Osteocyte (in vitro differentiated cells): ENCODE measurements around the gene TBCD. TPM values are rescaled to one million over a fixed set of nuclear protein-coding genes. Genes with fewer than 3 reads are reported as not detected.

Source experiments
- DNase-seq: peaks from one replicate; pipeline ENCODE4 v3.0.0; 2021; ENCODE audit warnings: mixed read lengths; ENCODE audit not compliant: unreplicated experiment; ENCODE audit errors: extremely low spot score
- H3K27ac Mint-ChIP-seq: one replicate; pipeline ENCODE4 v1.8.0; 2021; ENCODE audit warnings: mild to moderate bottlenecking, mixed read lengths; ENCODE audit not compliant: unreplicated experiment
- H3K27me3 Mint-ChIP-seq: one replicate; pipeline ENCODE4 v1.8.0; 2021; ENCODE audit warnings: mixed read lengths; ENCODE audit not compliant: unreplicated experiment
- H3K36me3 Mint-ChIP-seq: one replicate; pipeline ENCODE4 v1.8.0; 2021; ENCODE audit warnings: mixed read lengths; ENCODE audit not compliant: unreplicated experiment
- H3K4me1 Mint-ChIP-seq: one replicate; pipeline ENCODE4 v1.8.0; 2021; ENCODE audit warnings: mixed read lengths; ENCODE audit not compliant: unreplicated experiment
- H3K4me3 Mint-ChIP-seq: one replicate; pipeline ENCODE4 v1.8.0; 2021; ENCODE audit warnings: mild to moderate bottlenecking, moderate library complexity, mixed read lengths; ENCODE audit not compliant: unreplicated experiment
- H3K9me3 Mint-ChIP-seq: one replicate; pipeline ENCODE4 v1.8.0; 2021; ENCODE audit warnings: mixed read lengths; ENCODE audit not compliant: unreplicated experiment
- total RNA-seq: library from RNA; stranded (reverse); gene quantifications from 2 replicates; pipeline ENCODE4 v1.2.1, GENCODE V29; 2021
- TF ChIP-seq, protein P1 (sequence below): fragments of 200-600 bp; sonication (generic); IDR thresholded peaks from 2 replicates; pipeline ENCODE4 v1.5.0; 2021; ENCODE audit warnings: antibody characterized with exemption, mild to moderate bottlenecking, moderate library complexity

The TBCD gene
- total RNA-seq, 1 donor from 2014 or later = 74.0 TPM

DNA sequence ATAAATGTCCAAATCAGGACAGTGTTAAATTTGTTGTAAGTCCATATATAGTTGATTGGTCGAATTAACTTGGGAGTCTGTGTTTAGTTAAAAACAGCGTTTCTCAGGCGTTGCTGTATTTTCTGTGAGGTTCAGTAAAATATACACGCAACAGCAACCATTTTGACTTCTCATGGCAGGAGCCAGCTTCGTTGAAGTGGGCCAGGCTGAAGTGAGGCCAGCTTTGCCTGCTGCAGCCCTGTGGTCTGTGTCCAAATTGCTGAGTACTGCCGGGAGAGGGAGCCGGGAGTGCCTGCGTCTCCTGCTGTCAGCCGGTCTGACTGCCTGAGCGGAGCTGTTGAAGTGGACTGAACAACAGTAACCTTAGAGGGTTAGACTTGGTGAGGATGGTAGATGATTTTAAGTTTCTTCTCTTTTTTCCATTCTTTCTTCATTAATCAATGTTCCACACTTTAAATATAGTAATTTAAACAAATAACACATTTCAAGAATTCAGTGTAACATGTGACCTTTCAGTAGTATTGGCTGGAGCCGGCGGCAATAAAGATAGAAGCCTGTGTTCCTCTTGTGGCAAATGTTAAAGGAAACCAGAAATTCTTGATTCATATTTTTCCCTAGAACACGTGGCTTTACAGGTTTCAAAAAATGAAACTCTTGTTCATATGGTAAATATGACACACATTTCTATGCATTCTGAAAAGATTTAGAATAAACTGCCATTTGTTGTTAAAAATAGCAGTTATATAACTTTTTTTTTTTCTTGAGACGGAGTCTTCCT is 124.9 kb downstream of the TBCD start:
- TF ChIP-seq, protein P1, sequence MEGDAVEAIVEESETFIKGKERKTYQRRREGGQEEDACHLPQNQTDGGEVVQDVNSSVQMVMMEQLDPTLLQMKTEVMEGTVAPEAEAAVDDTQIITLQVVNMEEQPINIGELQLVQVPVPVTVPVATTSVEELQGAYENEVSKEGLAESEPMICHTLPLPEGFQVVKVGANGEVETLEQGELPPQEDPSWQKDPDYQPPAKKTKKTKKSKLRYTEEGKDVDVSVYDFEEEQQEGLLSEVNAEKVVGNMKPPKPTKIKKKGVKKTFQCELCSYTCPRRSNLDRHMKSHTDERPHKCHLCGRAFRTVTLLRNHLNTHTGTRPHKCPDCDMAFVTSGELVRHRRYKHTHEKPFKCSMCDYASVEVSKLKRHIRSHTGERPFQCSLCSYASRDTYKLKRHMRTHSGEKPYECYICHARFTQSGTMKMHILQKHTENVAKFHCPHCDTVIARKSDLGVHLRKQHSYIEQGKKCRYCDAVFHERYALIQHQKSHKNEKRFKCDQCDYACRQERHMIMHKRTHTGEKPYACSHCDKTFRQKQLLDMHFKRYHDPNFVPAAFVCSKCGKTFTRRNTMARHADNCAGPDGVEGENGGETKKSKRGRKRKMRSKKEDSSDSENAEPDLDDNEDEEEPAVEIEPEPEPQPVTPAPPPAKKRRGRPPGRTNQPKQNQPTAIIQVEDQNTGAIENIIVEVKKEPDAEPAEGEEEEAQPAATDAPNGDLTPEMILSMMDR = peak; percentile 68
- no peak for DNase-seq
- H3K36me3 Mint-ChIP-seq = peaks cover 10% of the 10 kb centered on the region
- H3K27me3 Mint-ChIP-seq = no peaks in the 10 kb centered on the region
- peaks cover 22% of the 10 kb centered on the region for H3K4me1 Mint-ChIP-seq
- H3K9me3 Mint-ChIP-seq = no peaks in the 10 kb centered on the region
- no peak overlapping the region for H3K27ac Mint-ChIP-seq
- no peak overlapping the region for H3K4me3 Mint-ChIP-seq

DNA sequence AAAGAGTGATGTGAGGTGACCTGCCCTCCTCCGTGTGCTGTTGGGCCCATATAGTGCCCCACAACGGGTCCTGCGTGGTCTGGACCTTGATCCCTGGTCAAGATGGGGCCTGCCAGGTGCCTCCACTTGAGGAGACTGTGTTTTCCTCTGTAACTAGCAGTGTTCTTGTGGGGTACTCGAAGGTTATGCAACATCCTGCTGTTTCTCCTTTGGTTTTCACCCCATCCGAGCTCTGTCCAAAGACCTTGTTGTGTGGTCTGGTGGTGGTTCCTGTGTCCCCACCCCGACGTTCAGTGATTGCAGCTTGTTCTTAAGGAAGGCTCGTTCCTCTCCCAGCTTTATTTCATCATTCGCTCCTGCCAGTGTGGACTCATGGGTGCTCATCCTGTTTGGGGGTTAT is 126.7 kb downstream of the TBCD start:
- DNase-seq = no peak
- Mint-ChIP-seq H3K9me3 (no peaks in the 10 kb centered on the region), H3K36me3 (peaks cover 7% of the 10 kb centered on the region), H3K27me3 (no peaks in the 10 kb centered on the region), H3K27ac (no peak overlapping the region), H3K4me3 (no peak overlapping the region), H3K4me1 (peaks cover 31% of the 10 kb centered on the region)
- TF ChIP-seq, protein P1 = no peak

DNA sequence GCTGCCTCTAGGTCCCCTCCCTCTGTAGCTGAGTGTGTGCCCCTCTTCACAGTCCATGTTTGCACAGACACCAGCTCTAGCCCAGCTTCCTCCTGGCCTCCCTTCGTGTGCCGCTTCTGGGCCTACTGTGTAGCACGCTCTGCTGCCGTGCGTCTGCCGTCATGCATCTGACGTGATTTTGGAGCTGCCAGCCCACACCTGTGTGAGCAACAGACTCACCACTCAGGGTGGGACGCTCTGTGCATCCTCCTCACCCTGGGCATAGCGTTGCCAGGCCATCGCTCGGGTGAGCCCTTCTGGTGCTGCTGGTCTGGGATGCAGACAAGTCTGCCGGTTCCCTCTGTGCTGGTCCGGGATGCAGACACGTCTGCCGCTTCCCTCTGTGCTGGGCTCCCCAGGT is 127.4 kb downstream of the TBCD start:
- Mint-ChIP-seq H3K27ac (no peak overlapping the region), H3K27me3 (no peaks in the 10 kb centered on the region), H3K4me1 (peaks cover 31% of the 10 kb centered on the region), H3K9me3 (no peaks in the 10 kb centered on the region), H3K4me3 (no peak overlapping the region), H3K36me3 (peaks cover 7% of the 10 kb centered on the region)
- TF ChIP-seq, protein P1 = no peak
- DNase-seq = no peak

DNA sequence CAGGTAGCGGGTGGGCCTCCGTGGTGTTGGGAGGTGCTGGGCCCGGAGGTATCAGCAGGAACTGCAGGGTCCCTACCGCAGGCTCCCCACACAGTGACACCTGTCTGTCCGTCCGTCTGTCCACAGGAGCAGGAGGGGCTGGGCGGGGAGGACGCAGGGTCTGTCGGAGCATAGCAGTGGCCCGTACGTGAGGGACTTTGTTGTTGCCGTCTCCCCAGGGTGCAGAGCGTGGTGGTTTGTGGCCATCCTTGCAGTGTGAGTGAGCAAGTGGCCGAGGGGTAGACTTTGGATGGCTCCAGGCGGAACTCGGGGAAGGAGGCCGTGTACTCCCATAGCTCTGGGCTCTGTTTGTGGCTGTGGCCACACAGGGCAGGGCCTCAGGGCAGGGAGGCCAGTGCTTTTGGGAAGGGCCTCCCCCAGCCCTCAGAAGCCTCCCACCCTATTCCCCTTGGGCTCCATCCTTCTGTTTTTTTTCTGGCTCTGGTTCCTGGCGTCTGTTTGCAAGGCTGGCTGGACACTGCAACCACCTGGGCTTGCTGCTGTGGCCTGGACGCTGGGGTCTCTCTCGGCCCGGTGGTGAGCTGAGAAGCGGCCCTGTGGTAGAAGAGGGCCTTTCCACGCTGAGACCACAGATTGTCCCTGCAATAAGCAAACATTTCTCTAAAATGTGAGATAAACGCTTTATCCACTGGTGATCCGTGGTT is 128.9 kb downstream of the TBCD start:
- no peak for DNase-seq

More for the DNA sequence above, 128.9 kb downstream of the TBCD start:
- TF ChIP-seq, protein P1 = no peak
- Mint-ChIP-seq H3K36me3 (peaks cover 7% of the 10 kb centered on the region), H3K27ac (no peak overlapping the region), H3K4me3 (no peak overlapping the region), H3K9me3 (no peaks in the 10 kb centered on the region), H3K4me1 (peaks cover 42% of the 10 kb centered on the region), H3K27me3 (no peaks in the 10 kb centered on the region)
